Activated T-cell treated with anti-CD3 and anti-CD28 coated beads, Interleukin-2, amount 50 U/mL, for 24 hours (primary cell): ENCODE data around the gene RNF11.
A peak's percentile ranks its signal among the peaks of the same experiment; 100 is the strongest.
"Not testable (repeated sequence)": the region's sequence is repeated elsewhere in the genome, so short reads cannot be mapped to it uniquely, and the experiment has no call there.

Source experiments
- DNase-seq: peaks from one replicate; pipeline ENCODE4 v3.0.0-alpha.2; 2020
- H3K27ac Mint-ChIP-seq: 2 replicates; pipeline ENCODE4 v1.8.0; 2020; ENCODE audit warnings: mild to moderate bottlenecking, mixed read lengths
- H3K27me3 Mint-ChIP-seq: 2 replicates; pipeline ENCODE4 v1.8.0; 2020; ENCODE audit warnings: mixed read lengths
- H3K36me3 Mint-ChIP-seq: 2 replicates; pipeline ENCODE4 v1.8.0; 2020; ENCODE audit warnings: low read depth, mixed read lengths
- H3K4me1 Mint-ChIP-seq: 2 replicates; pipeline ENCODE4 v1.8.0; 2020; ENCODE audit warnings: low read depth, mixed read lengths
- H3K4me3 Mint-ChIP-seq: 2 replicates; pipeline ENCODE4 v1.8.0; 2020; ENCODE audit warnings: mild to moderate bottlenecking, moderate library complexity, mixed read lengths
- H3K9me3 Mint-ChIP-seq: 2 replicates; pipeline ENCODE4 v1.8.0; 2020; ENCODE audit warnings: mixed read lengths

The RNF11 gene

DNA sequence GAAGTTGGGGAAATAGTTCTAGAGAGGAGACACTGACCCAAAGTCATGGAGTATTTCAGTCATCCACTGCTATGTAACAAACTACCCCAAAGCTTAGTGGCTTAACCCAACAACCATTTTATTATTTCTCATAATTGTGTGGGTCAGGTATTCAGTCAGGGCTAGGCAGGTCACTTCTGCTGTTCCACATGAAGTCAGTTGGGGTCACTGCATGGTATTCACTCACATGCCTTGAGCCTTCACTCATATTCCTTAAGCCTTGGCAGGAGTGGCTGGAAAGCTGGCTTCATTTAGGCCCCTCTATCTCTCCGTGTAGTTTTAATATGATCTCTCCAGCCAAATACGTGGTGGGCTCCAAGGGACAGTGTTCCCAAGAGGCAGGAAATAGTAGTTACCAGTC lies 17.5 kb upstream of the RNF11 start:
- H3K9me3 Mint-ChIP-seq = no peaks in the 10 kb centered on the region
- no peaks in the 10 kb centered on the region for H3K27me3 Mint-ChIP-seq
- no peaks in the 10 kb centered on the region for H3K36me3 Mint-ChIP-seq
- H3K4me3 Mint-ChIP-seq = no peak overlapping the region
- no peak for DNase-seq
- no peak overlapping the region for H3K27ac Mint-ChIP-seq
- peaks cover 32% of the 10 kb centered on the region for H3K4me1 Mint-ChIP-seq

DNA sequence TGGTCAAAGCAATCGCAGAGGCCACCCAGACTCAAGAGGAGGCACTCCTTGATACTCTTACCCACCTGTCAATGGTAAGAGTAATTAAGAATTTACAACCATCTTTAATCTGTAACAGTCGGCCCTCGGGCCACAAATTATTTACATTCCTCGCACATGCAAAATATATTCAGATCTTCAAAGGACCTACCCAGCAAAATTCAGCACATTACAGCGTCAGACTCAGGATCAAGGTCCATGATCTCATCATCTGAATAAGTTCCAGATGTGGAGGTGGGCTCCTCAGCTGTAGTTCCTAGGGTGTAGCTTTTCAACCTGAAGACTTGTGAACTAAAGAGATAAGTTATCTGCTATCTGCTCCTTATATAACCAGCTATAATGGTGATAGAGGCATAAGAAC lies 17.1 kb upstream of the RNF11 start:
- Mint-ChIP-seq H3K27me3 (no peaks in the 10 kb centered on the region), H3K4me3 (no peak overlapping the region), H3K36me3 (no peaks in the 10 kb centered on the region), H3K27ac (no peak overlapping the region), H3K9me3 (no peaks in the 10 kb centered on the region), H3K4me1 (peaks cover 30% of the 10 kb centered on the region)
- DNase-seq = no peak

DNA sequence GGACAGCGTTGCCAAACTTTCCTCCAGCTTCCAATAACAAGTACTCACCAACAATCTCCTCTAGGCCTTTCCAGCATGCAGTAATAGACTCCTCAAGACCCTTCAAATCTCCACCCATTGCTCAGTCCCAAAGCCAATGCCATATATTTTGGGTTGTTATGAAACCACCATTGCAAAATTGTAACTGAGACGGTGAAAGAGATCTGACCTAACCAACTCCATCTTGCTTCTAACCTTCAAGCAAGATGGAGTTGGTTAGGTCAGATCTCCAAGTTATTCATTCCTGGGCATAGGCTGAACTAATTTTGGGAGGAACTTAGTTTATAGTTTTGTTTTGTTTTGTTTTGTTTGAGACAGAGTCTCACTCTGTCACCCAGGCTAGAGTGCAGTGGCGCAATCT lies 14.5 kb upstream of the RNF11 start:
- H3K9me3 Mint-ChIP-seq, H3K27me3 Mint-ChIP-seq, H3K27ac Mint-ChIP-seq, H3K36me3 Mint-ChIP-seq, H3K4me3 Mint-ChIP-seq, DNase-seq: not testable (repeated sequence)
- peaks cover 11% of the 10 kb centered on the region for H3K4me1 Mint-ChIP-seq

DNA sequence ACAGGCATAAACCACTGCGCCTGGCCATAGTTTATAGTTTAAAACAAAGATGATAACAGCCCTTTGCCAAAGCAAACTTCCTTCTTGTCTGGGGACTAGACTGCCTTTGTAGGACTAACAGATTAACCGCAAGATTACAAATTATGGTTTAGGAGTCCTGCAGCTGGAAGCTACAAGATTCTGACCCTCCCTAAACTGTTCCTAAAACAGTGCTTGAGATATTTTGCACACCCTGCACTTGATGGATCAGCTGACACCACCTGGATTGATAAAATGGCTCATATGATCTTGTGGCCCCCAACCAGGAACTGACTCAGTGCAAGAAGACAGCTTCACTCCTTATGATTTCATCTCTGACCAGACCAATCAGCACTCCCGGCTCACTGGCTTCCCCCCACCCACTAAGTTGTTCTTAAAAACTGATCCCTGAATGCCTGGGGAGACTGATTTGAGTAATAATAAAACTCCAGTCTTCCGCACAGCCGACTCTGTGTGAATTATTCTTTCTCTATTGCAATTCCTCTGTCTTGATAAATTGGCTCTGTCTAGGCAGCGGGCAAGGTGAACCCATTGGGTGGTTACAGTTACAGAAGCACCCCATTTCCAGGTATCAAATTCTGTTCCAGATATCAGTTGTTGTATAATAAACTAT lies 13.8 kb upstream of the RNF11 start:
- Mint-ChIP-seq H3K4me1 (peaks cover 11% of the 10 kb centered on the region), H3K27ac (no peak overlapping the region), H3K4me3 (no peak overlapping the region), H3K27me3 (peaks cover 3% of the 10 kb centered on the region), H3K36me3 (no peaks in the 10 kb centered on the region), H3K9me3 (no peaks in the 10 kb centered on the region)
- no peak for DNase-seq

DNA sequence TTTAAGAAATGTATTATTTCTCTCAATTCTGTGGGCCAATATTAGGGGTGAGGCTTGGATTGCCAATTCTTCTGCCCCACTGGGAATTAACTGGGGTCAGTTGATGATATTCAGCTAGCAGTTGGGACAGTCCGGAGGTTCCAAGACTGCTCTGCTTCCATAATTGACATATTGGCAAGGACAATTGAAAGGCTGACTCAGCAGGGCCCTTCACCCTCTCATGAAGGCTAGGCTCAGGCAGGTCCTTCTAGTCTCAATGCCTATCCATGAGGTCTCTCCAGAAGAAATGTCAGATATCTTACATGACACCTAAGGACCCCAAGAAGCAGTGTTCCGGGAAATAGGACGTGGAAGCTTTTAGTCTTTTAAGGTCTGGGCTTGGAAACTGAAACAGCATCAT lies 13.3 kb upstream of the RNF11 start:
- Mint-ChIP-seq H3K4me3 (no peak overlapping the region), H3K4me1 (peaks cover 11% of the 10 kb centered on the region), H3K36me3 (no peaks in the 10 kb centered on the region), H3K9me3 (no peaks in the 10 kb centered on the region), H3K27me3 (peaks cover 3% of the 10 kb centered on the region), H3K27ac (no peak overlapping the region)
- no peak for DNase-seq

DNA sequence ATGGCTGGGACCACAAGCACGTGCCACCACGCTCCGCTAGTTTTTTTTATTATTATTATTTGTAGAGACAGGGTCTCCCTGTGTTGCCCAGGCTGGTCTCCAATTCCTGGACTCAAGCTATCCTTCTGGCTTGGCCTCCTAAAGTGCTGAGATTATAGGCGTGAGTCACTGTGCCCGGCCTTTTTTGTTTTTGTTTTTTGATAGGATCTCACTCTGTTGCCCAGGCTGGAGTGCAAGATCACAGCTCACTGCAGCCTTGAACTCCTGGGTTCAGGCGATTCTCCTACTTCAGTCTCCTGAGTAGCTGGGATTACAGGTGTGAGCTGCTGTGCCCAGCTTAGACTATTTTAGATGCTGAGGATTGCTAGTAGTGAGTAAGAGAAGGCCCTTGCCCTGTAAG lies 11.8 kb upstream of the RNF11 start:
- no peaks in the 10 kb centered on the region for H3K9me3 Mint-ChIP-seq
- DNase-seq = no peak
- H3K27ac Mint-ChIP-seq = no peak overlapping the region
- H3K4me1 Mint-ChIP-seq = peaks cover 11% of the 10 kb centered on the region
- H3K4me3 Mint-ChIP-seq = no peak overlapping the region
- no peaks in the 10 kb centered on the region for H3K36me3 Mint-ChIP-seq
- H3K27me3 Mint-ChIP-seq = peaks cover 3% of the 10 kb centered on the region

DNA sequence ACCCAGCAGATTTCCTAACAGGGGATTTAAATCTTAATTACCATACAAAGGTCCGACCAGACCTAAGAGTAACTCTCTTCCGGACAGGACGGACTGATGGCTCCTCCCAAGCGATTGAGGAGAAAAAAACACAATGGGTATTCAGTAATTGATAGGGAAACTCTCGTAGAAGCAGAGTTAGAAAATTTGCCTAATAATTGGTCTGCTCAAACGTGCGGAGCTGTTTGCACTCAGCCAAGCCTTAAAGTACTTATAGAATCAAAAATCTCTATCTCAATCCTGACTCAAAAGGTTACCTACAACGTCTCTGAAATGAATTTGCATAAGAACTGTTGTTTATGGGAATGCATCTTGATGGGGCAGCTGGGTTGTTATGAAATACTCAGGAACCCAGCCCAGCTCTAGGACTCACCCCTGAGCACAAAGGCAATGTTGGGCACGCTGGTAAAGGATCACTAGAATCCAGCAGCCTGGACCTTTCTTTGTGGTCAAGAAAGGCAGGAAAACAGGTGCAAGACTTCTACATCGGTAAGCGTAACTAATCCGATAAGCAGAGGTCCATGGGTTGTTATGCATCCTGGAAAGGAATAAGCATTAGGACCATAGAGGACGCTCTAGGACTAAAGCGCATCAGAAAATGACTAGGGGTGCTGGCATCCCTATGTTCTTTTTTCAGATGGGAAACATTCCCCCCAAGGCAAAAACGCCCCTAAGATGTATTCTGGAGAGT lies 8.7 kb upstream of the RNF11 start:
- not testable (repeated sequence) for DNase-seq, H3K4me1 Mint-ChIP-seq, H3K27ac Mint-ChIP-seq, H3K4me3 Mint-ChIP-seq, H3K36me3 Mint-ChIP-seq, H3K9me3 Mint-ChIP-seq, H3K27me3 Mint-ChIP-seq

DNA sequence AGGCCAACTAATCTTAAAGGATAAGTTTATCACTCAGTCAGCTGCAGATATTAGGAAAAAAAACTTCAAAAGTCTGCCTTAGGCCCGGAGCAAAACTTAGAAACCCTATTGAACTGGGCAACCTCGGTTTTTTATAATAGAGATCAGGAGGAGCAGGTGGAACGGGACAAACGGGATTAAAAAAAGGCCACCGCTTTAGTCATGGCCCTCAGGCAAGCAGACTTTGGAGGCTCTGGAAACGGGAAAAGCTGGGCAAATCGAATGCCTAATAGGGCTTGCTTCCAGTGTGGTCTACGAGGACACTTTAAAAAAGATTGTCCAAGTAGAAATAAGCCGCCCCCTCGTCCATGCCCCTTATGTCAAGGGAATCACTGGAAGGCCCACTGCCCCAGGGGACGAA lies 7.6 kb upstream of the RNF11 start:
- DNase-seq, H3K9me3 Mint-ChIP-seq, H3K4me3 Mint-ChIP-seq, H3K4me1 Mint-ChIP-seq, H3K36me3 Mint-ChIP-seq, H3K27ac Mint-ChIP-seq, H3K27me3 Mint-ChIP-seq: not testable (repeated sequence)

DNA sequence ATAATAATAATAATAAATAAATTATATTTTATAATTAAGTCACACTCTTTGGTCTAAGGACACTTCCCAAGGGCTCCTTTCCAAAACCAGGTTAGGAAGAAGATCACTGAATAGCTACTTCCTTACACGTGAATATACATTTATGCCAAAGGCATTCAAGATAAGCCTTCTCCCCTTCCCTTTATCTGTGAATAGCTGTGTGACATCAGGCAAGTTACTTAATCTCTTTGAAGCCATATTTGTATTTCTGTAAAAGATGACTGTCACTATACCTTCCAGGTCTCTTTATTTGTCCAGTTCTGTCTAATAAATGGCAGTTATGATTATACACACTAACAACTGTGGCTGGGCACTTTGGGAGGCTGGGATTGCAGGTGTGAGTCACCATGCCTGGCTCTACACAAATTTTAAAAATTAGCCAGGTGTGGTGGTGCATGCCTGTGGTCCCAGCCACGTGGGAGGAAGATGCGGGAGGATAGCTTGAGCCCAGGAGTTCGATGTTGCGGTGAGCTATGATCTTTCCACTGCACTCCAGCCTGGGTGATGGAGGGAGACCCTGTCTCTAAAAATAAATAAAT lies 5.5 kb upstream of the RNF11 start:
- H3K9me3 Mint-ChIP-seq = no peaks in the 10 kb centered on the region
- no peaks in the 10 kb centered on the region for H3K36me3 Mint-ChIP-seq
- no peak overlapping the region for H3K4me3 Mint-ChIP-seq
- no peak overlapping the region for H3K27ac Mint-ChIP-seq
- peaks cover 14% of the 10 kb centered on the region for H3K4me1 Mint-ChIP-seq
- H3K27me3 Mint-ChIP-seq = peaks cover 3% of the 10 kb centered on the region
- DNase-seq = no peak

DNA sequence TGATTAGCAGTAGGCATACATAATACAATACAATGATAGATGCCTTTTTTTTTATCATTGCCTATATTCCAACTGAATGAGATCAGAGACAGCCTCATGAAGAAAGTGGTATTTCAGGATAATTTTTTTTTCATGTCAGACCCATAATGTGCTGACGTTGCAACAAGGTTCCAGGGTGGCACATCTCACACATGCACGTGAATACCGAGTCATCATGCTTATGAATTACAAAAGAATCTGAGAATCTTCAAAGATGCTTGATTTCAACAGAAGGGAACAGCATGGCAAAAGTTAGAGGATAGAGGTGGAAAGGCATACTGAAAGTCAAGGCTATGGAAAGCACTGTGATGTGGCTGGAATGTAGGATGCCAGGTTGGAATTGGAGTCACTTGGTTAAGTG lies 5.0 kb upstream of the RNF11 start:
- H3K27ac Mint-ChIP-seq = no peak overlapping the region

DNA sequence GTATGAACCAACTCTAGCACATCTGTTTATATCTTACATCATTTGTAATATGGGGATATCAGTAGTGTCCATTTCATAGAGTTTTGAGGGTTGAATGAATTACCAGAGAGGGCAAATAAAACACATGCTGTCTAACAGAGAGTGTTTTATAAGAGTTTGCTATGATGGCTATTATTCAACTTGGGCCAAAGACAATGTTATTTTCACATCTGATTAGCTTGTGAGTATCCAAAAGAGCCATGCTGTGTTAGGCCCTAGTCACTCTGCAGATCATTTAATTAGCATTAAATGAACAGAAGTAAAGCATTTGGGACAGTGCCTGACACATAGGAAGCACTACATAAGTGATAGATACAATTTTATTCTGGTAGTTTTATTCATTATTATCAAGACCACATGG lies 4.2 kb upstream of the RNF11 start:
- Mint-ChIP-seq H3K9me3 (no peaks in the 10 kb centered on the region), H3K27ac (no peak overlapping the region), H3K36me3 (no peaks in the 10 kb centered on the region), H3K27me3 (peaks cover 1% of the 10 kb centered on the region), H3K4me3 (no peak overlapping the region), H3K4me1 (peaks cover 18% of the 10 kb centered on the region)
- DNase-seq = no peak

More for the DNA sequence above, 5.0 kb upstream of the RNF11 start:
- peaks cover 3% of the 10 kb centered on the region for H3K27me3 Mint-ChIP-seq
- no peaks in the 10 kb centered on the region for H3K9me3 Mint-ChIP-seq
- peaks cover 18% of the 10 kb centered on the region for H3K4me1 Mint-ChIP-seq
- no peaks in the 10 kb centered on the region for H3K36me3 Mint-ChIP-seq
- no peak overlapping the region for H3K4me3 Mint-ChIP-seq
- DNase-seq = no peak

DNA sequence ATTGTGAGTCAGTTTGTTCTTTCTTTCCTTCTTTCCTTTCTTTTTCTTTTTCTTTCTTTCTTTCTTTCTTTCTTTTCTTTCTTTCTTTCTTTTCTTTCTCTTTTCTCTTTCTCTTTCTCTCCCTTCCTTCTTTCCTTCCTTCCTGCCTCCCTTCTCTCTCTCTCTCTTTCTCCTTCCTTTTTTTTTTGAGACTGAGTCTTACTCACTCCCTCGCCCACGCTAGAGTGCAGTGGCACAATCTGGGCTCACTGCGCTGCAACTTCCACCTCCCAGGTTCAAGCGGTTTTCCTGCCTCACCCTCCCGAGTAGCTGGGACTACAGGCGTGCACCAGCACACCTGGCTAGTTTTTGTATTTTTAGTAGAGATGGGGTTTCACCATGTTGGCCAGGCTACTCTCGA lies 1.8 kb upstream of the RNF11 start:
- H3K9me3 Mint-ChIP-seq, H3K27me3 Mint-ChIP-seq: not testable (repeated sequence)
- H3K27ac Mint-ChIP-seq = peak overlapping the region; percentile 38

DNA sequence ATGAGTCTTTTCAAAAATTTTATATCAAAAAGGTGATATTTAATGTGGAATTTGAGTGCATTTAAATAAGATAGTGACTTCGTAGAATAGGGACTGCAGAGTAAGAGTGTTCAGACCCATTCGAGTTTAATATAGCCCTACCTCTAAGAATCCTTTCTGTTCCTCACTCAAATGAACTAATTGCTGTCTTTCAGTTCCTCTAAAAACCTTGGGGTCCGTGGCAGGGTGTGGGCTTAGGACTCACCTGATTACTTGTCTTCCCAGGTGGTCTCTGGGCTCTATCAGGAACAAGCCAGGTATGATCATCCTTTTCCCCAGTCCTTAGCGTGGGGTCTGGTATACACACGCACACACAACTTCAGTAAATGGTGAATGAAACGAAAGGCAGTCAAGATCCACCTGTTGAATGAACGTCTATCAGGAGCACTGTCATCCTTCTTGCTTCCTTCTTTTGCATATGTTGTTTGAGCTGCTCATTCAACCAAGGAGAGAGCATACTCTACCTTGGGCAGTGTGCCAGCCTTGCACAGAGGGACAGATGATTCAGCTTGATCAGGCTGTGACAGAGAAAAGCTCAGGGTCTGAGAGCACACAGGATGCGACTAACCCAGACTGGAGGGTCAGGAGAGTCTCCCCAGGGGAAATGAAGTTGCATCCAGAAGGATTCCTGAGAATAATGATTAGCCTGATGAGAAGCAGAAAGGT lies 1.2 kb upstream of the RNF11 start:
- H3K27me3 Mint-ChIP-seq = no peaks in the 10 kb centered on the region
- H3K27ac Mint-ChIP-seq = peak overlapping the region; percentile 90
- DNase-seq = peak; percentile 49
- H3K9me3 Mint-ChIP-seq = no peaks in the 10 kb centered on the region
- H3K4me1 Mint-ChIP-seq = peaks cover 28% of the 10 kb centered on the region
- H3K4me3 Mint-ChIP-seq = peak overlapping the region; percentile 84
- peaks cover 2% of the 10 kb centered on the region for H3K36me3 Mint-ChIP-seq

More for the DNA sequence above, 1.8 kb upstream of the RNF11 start:
- H3K4me3 Mint-ChIP-seq, DNase-seq, H3K36me3 Mint-ChIP-seq: not testable (repeated sequence)
- peaks cover 22% of the 10 kb centered on the region for H3K4me1 Mint-ChIP-seq

DNA sequence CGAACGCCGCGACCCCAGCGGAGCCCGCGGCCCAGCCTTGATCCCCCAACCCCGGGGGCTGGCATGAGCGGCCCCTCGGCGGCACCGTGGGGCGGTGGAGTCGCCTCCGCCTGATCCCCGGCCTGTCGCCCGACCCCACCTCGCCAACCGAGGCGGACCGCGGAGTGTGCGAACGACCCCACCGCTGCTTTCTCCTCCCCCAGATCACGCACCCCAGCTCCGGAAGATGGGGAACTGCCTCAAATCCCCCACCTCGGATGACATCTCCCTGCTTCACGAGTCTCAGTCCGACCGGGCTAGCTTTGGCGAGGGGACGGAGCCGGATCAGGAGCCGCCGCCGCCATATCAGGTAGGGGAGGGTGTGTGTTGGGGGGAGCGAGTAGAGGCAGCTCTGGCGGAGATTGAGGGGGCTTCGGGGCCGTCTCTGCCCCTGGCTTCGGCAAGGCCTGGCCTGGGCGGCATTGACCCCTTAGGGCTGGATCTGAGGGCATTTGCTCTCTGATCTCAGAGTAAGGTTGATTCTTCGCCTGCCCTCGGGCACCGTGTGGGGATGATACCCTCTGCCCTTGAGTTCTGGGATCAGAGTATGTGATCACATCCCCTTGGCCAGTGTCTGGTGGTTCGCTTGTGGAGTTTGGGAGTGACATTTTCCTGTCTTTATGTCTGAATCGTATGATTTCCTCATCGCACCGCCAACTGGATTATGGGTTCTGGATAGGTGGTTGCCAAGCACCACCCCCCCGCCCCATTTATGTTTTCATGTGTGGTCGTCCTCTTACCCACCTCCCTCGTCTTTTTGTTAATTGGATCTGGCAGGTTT lies 668 bp downstream of the RNF11 start:
- Mint-ChIP-seq H3K9me3 (no peaks in the 10 kb centered on the region), H3K27me3 (no peaks in the 10 kb centered on the region), H3K4me1 (peaks cover 44% of the 10 kb centered on the region), H3K36me3 (peaks cover 2% of the 10 kb centered on the region), H3K4me3 (no peak overlapping the region), H3K27ac (no peak overlapping the region)
- DNase-seq = no peak
